ENCODE measurements around the gene OSTM1.
"Not testable (repeated sequence)": the region's sequence is repeated elsewhere in the genome, so short reads cannot be mapped to it uniquely, and the experiment has no call there.

OSTM1 gene

GRCh38 chr6:108020472-108021116 lies 53.9 kb downstream of the OSTM1 start:
- DNase-seq (ENCODE audit: low read depth, low spot score), result no peak

GRCh38 chr6:108016283-108016682 lies 58.3 kb downstream of the OSTM1 start:
- DNase-seq (ENCODE audit: low read depth, low spot score), result not testable (repeated sequence)

- no peak for DNase-seq (ENCODE audit: low read depth, low spot score)
Observed at GRCh38 chr6:108013787-108014439, 60.6 kb downstream of the OSTM1 start.

- DNase-seq (ENCODE audit: low read depth, low spot score), result no peak
Observed at GRCh38 chr6:108009894-108010293, 64.6 kb downstream of the OSTM1 start.

- not testable (repeated sequence) for DNase-seq (ENCODE audit: low read depth, low spot score)
Observed at GRCh38 chr6:108009258-108009657, 65.3 kb downstream of the OSTM1 start.

- no peak for DNase-seq (ENCODE audit: low read depth, low spot score)
Observed at GRCh38 chr6:108008363-108008762, 66.2 kb downstream of the OSTM1 start.

- no peak for DNase-seq (ENCODE audit: low read depth, low spot score)
Observed at GRCh38 chr6:108005961-108006360, 68.6 kb downstream of the OSTM1 start.

GRCh38 chr6:108004861-108005260 lies 69.7 kb downstream of the OSTM1 start:
- no peak for DNase-seq (ENCODE audit: low read depth, low spot score)

GRCh38 chr6:108002365-108003221 lies 71.9 kb downstream of the OSTM1 start:
- DNase-seq (ENCODE audit: low read depth, low spot score), result no peak

- no peak for DNase-seq (ENCODE audit: low read depth, low spot score)
Observed at GRCh38 chr6:108001696-108002231, 72.8 kb downstream of the OSTM1 start.

- DNase-seq (ENCODE audit: low read depth, low spot score), result not testable (repeated sequence)
Observed at GRCh38 chr6:108000259-108000658, 74.3 kb downstream of the OSTM1 start.

GRCh38 chr6:107999341-107999740 lies 75.2 kb downstream of the OSTM1 start:
- no peak for DNase-seq (ENCODE audit: low read depth, low spot score)

- no peak for DNase-seq (ENCODE audit: low read depth, low spot score)
Observed at GRCh38 chr6:107991772-107992550, 82.6 kb downstream of the OSTM1 start.
